SK-N-SH (cell line): ENCODE results near the gene STRN. TPM values are rescaled to one million over a fixed set of nuclear protein-coding genes. Genes with fewer than 3 reads are reported as not detected.

Source experiments
- CTCF ChIA-PET: fragments of 300-600, 350-600 bp; formaldehyde crosslinking; extraction: SDS; loops from one replicate; lab custom pipeline; 2021; lab: Yijun Ruan, JAX
- POLR2A ChIA-PET: fragments of 350-600 bp; sonication (Branson Sonifier 250); formaldehyde crosslinking; extraction: SDS; loops from one replicate; lab custom pipeline; 2020; ENCODE audit warnings: antibody characterized with exemption, inconsistent platforms; lab: Yijun Ruan, JAX
- DNase-seq: peaks from one replicate; pipeline ENCODE4 v3.0.0; 2012
- H2AFZ ChIP-seq: fragments of 200-600 bp; sonication (generic); 2 replicates; pipeline ENCODE4 v1.8.1; 2016; ENCODE audit warnings: antibody characterized with exemption, mild to moderate bottlenecking, low read depth
- H3F3A ChIP-seq: fragments of 200-600 bp; sonication (generic); replicated peaks from 2 replicates; pipeline ENCODE3; 2016; ENCODE audit warnings: antibody characterized with exemption, mild to moderate bottlenecking; ENCODE audit not compliant: insufficient read depth
- H3K27ac ChIP-seq, 2 experiments: fragments of 200-500 bp in 1 of 2; fragments of 200-600 bp in 1 of 2; sonication (Bioruptor generic) in 1 of 2; sonication (generic), shearing (Covaris generic) in 1 of 2; 2 replicates each; pipeline versions ENCODE4 v1.5.1 to v1.6.1; 2014 to 2016; ENCODE audit warnings: low read depth in 2 of 2, inconsistent platforms in 1 of 2, low read length in 1 of 2, mild to moderate bottlenecking in 1 of 2, mixed read lengths in 1 of 2
- H3K27me3 ChIP-seq: fragments of 200-600 bp; sonication (generic), shearing (Covaris generic); 2 replicates; pipeline ENCODE4 v1.6.1; 2016; ENCODE audit warnings: mixed run types; ENCODE audit not compliant: insufficient read depth
- H3K36me3 ChIP-seq, 2 experiments: fragments of 200-500 bp in 1 of 2; fragments of 200-600 bp in 1 of 2; sonication (Bioruptor generic) in 1 of 2; sonication (generic) in 1 of 2; replicated peaks in 1 of 2; 2 replicates each; pipeline versions ENCODE3 to v1.5.1; 2014 to 2016; ENCODE audit warnings: low read length in 1 of 2, mild to moderate bottlenecking in 1 of 2; ENCODE audit not compliant: insufficient read depth in 2 of 2, control insufficient read depth in 1 of 2
- H3K4me1 ChIP-seq, 2 experiments: fragments of 200-500 bp in 1 of 2; fragments of 200-600 bp in 1 of 2; sonication (Bioruptor generic) in 1 of 2; sonication (generic), shearing (Covaris generic) in 1 of 2; 2 replicates each; pipeline versions ENCODE4 v1.5.1 to v1.6.1; 2014 to 2016; ENCODE audit warnings: low read depth in 1 of 2, low read length in 1 of 2, mixed run types in 1 of 2; ENCODE audit not compliant: insufficient read depth in 2 of 2, control insufficient read depth in 1 of 2
- H3K4me2 ChIP-seq: fragments of 200-600 bp; sonication (generic), shearing (Covaris generic); 2 replicates; pipeline ENCODE4 v1.6.1; 2017; ENCODE audit warnings: mixed run types
- H3K4me3 ChIP-seq, 2 experiments: fragments of 200-500 bp in 1 of 2; fragments of 200-600 bp in 1 of 2; sonication (Bioruptor generic) in 1 of 2; sonication (generic), shearing (Covaris generic) in 1 of 2; 2 replicates each; pipeline versions ENCODE4 v1.5.1 to v1.8.1; 2014 to 2016; ENCODE audit warnings: low read depth in 2 of 2, inconsistent platforms in 1 of 2, low read length in 1 of 2, mild to moderate bottlenecking in 1 of 2, mixed read lengths in 1 of 2, moderate library complexity in 1 of 2
- H3K79me2 ChIP-seq: fragments of 200-600 bp; sonication (generic); 2 replicates; pipeline ENCODE4 v1.8.1; 2017; ENCODE audit warnings: mild to moderate bottlenecking; ENCODE audit not compliant: insufficient read depth
- H3K9ac ChIP-seq: fragments of 200-600 bp; sonication (generic); 2 replicates; pipeline ENCODE4 v1.6.1; 2017; ENCODE audit warnings: mixed run types
- H3K9me2 ChIP-seq: fragments of 200-600 bp; sonication (generic); 2 replicates; pipeline ENCODE4 v1.6.1; 2017; ENCODE audit warnings: mixed run types
- H3K9me3 ChIP-seq: fragments of 200-600 bp; sonication (generic); 2 replicates; pipeline ENCODE4 v1.6.1; 2017; ENCODE audit warnings: mixed run types, mild to moderate bottlenecking, moderate library complexity
- H4K20me1 ChIP-seq: fragments of 200-600 bp; sonication (generic); 2 replicates; pipeline ENCODE4 v1.6.1; 2017; ENCODE audit warnings: mild to moderate bottlenecking, mixed run types; ENCODE audit not compliant: insufficient read depth
- CHD2 ChIP-seq: fragments of 150-350 bp; IDR thresholded peaks from 2 replicates; pipeline ENCODE4 v1.6.1; 2018; ENCODE audit warnings: low read length; ENCODE audit not compliant: partially characterized antibody
- ELF1 ChIP-seq: IDR thresholded peaks from 2 replicates; pipeline ENCODE4 v1.4.0; 2012
- FOSL2 ChIP-seq: IDR thresholded peaks from 2 replicates; pipeline ENCODE4 v1.4.0; 2012; ENCODE audit warnings: low read depth, mild to moderate bottlenecking, moderate library complexity, borderline replicate concordance
- MEF2A ChIP-seq: IDR thresholded peaks from 2 replicates; pipeline ENCODE4 v1.4.0; 2012; ENCODE audit warnings: low read depth, borderline replicate concordance
- RCOR1 ChIP-seq: fragments of 150-350 bp; IDR thresholded peaks from 2 replicates; pipeline ENCODE4 v1.6.1; 2017; ENCODE audit warnings: antibody characterized with exemption, low read length
- SIN3A ChIP-seq: IDR thresholded peaks from 2 replicates; pipeline ENCODE4 v1.6.1; 2012; ENCODE audit warnings: low read depth, mild to moderate bottlenecking, low read length, moderate library complexity, borderline replicate concordance
- TEAD4 ChIP-seq: IDR thresholded peaks from 2 replicates; pipeline ENCODE4 v1.4.0; 2012; ENCODE audit warnings: mild to moderate bottlenecking, borderline replicate concordance; ENCODE audit not compliant: insufficient read depth
- YY1 ChIP-seq: IDR thresholded peaks from 2 replicates; pipeline ENCODE4 v1.4.0; 2012; ENCODE audit warnings: low read depth, mild to moderate bottlenecking
- WGBS: methylation state at CpG from one replicate; pipeline ENCODE4 v1.1.6; 2017; ENCODE audit warnings: low lambda C conversion rate; 5-methylcytosine and 5-hydroxymethylcytosine counted together
- polyA plus RNA-seq, 3 experiments: library from polyadenylated mRNA; depleted of rRNA; stranded (reverse); fragments of >200 nt; gene quantifications; 2 replicates each; pipeline ENCODE4 v1.2.3, GENCODE V29; 2012
- TF ChIP-seq, protein P1 (sequence below): IDR thresholded peaks from 2 replicates; pipeline ENCODE4 v1.4.0; 2012; ENCODE audit warnings: low read depth
- TF ChIP-seq, protein P2 (sequence below): fragments of 200-600 bp; sonication (generic); IDR thresholded peaks from 2 replicates; pipeline ENCODE4 v1.6.1; 2017; ENCODE audit warnings: antibody characterized with exemption, mild to moderate bottlenecking, moderate library complexity
- TF ChIP-seq, protein P3 (sequence below): fragments of 150-350 bp; IDR thresholded peaks from 2 replicates; pipeline ENCODE4 v1.6.1; 2016; ENCODE audit warnings: mild to moderate bottlenecking, low read depth, low read length

STRN gene
- polyA plus RNA-seq, 1 of the 3 experiments (the other 2 are of a cell fraction): 4.8 TPM

DNA sequence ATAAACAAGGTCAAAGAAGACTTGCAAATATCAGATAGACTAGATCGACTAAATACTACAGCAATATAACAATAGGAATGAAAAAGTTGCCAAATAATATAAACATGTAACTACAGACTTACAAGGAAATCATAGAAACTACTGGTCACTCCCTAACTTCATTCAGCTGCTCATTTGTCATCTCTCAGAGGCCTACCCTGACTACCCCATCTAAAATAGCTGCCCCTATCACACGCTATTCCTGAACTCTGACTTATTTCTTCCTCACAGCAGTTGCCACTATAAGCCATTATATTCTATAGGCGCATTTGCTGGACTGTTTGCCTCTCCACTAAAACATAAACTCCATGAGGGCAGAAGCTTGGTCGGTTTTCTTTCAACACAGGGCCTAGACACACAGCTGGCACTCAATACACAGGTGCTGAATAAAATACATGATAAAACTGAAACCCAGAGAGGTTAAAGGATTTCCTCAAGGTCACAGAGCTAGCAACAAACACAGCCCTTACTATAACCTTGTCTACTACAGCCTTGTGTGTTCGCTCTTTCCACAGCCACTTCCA is 1.8 kb downstream of the STRN start:
- Histone ChIP-seq H3F3A (no peaks in the 10 kb centered on the region), H3K9ac (peak overlapping the region; percentile 87; the same call in 1 of the 2 replicates), H3K9me2 (no peaks in the 10 kb centered on the region), H3K36me3 (no peaks in the 10 kb centered on the region), H3K27ac (no peak overlapping the region), H2AFZ (no peak overlapping the region), H4K20me1 (peaks cover 26% of the 10 kb centered on the region; the same call in 1 of the 2 replicates), H3K4me1 (peaks cover 8 to 20% of the 10 kb centered on the region in 2 experiments; a peak in 3 of 4 replicates), H3K9me3 (no peaks in the 10 kb centered on the region), H3K79me2 (peaks cover 66% of the 10 kb centered on the region), H3K4me3 (peak overlapping the region; percentile 74 to 99; a peak in 3 of 4 replicates), H3K4me2 (peak overlapping the region; percentile 84), H3K27me3 (no peaks in the 10 kb centered on the region)
- WGBS: 91% methylated on average over 5 of the region's 5 CpGs
- DNase-seq: no peak
- TF ChIP-seq, protein P1, sequence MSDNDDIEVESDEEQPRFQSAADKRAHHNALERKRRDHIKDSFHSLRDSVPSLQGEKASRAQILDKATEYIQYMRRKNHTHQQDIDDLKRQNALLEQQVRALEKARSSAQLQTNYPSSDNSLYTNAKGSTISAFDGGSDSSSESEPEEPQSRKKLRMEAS: no peak
- no peak for TF ChIP-seq CHD2
- POLR2A ChIA-PET: no interaction called here
- CTCF ChIA-PET: no interaction called here

DNA sequence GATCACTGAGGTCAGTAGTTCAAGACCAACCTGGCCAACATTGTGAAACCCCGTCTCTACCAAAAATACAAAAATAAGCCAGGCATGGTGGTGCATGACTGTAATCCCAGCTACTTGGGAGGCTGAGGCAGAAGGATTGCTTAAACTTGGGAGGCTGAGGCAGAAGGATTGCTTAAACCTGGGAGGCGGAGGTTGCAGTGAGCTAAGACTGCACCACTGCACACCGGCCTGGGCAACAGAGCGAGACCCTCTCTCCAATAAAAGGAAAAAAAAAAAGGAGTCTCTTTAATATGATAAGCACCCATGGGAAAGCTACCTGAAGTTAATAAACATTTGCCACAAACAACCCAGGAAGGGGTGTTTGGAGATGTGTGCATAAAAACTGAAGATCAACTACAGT is 2.6 kb downstream of the STRN start:
- Histone ChIP-seq H2AFZ (no peak overlapping the region), H3K4me1 (peaks cover 8 to 20% of the 10 kb centered on the region in 2 experiments; a peak in 3 of 4 replicates), H3K9ac (no peak overlapping the region), H4K20me1 (peaks cover 26% of the 10 kb centered on the region; the same call in 1 of the 2 replicates), H3K27me3 (no peaks in the 10 kb centered on the region), H3F3A (no peaks in the 10 kb centered on the region), H3K79me2 (peaks cover 74% of the 10 kb centered on the region), H3K27ac (no peak overlapping the region), H3K36me3 (no peaks in the 10 kb centered on the region), H3K9me2 (no peaks in the 10 kb centered on the region), H3K4me3 (no peak overlapping the region), H3K9me3 (no peaks in the 10 kb centered on the region), H3K4me2 (no peak overlapping the region)
- DNase-seq: no peak
- no peak for TF ChIP-seq CHD2
- TF ChIP-seq FOSL2: no peak
- no peak for TF ChIP-seq RCOR1
- TF ChIP-seq, protein P2, sequence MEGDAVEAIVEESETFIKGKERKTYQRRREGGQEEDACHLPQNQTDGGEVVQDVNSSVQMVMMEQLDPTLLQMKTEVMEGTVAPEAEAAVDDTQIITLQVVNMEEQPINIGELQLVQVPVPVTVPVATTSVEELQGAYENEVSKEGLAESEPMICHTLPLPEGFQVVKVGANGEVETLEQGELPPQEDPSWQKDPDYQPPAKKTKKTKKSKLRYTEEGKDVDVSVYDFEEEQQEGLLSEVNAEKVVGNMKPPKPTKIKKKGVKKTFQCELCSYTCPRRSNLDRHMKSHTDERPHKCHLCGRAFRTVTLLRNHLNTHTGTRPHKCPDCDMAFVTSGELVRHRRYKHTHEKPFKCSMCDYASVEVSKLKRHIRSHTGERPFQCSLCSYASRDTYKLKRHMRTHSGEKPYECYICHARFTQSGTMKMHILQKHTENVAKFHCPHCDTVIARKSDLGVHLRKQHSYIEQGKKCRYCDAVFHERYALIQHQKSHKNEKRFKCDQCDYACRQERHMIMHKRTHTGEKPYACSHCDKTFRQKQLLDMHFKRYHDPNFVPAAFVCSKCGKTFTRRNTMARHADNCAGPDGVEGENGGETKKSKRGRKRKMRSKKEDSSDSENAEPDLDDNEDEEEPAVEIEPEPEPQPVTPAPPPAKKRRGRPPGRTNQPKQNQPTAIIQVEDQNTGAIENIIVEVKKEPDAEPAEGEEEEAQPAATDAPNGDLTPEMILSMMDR: no peak
- no peak for TF ChIP-seq SIN3A
- no peak for TF ChIP-seq TEAD4
- no peak for TF ChIP-seq ELF1
- TF ChIP-seq MEF2A: no peak
- TF ChIP-seq, protein P3, sequence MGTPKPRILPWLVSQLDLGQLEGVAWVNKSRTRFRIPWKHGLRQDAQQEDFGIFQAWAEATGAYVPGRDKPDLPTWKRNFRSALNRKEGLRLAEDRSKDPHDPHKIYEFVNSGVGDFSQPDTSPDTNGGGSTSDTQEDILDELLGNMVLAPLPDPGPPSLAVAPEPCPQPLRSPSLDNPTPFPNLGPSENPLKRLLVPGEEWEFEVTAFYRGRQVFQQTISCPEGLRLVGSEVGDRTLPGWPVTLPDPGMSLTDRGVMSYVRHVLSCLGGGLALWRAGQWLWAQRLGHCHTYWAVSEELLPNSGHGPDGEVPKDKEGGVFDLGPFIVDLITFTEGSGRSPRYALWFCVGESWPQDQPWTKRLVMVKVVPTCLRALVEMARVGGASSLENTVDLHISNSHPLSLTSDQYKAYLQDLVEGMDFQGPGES: no peak
- TF ChIP-seq YY1: no peak
- ChIA-PET CTCF (no interaction called here), POLR2A (no interaction called here)
- 98% methylated on average over 4 of the region's 4 CpGs for WGBS
